ENCODE measurements around the gene SERGEF.

Gene SERGEF

DNA sequence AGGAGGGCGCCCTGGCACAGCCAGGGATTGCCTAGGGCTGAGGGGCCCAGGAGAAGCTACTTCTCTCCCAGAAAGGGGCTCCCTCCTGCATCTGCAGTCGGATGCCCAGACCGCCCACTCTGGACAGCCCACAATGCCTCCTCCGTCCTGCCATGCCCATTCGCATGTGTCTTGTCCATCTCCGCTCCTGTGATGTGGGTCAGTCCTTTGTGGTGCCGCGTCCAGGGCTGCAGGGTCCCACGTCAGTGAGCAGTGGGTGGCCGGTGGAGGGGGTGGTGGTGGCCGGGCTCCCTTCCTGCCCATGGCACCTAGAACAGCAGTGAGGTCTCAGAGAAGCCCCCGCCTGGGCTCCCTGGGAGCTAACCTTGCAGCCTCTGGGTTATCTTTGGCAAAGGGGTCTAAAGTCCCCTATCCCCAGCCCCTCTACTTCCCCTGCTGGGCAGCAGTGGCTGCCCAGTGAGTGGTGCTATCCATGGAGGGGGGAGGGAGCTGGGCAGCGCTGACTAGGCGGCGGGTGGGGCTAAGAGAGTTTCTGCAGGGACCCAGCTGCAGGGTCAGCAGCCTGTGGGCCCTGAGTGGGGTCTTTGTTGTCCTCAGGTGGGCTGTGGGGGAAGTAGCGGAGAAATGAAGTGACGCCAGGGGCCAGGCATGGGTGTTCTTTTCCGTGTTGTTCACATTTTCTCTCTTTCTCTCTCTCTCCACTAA is 237.2 kb downstream of the SERGEF start:
- Histone ChIP-seq H3K27ac (ENCODE audit: low read length) (no peak overlapping the region), H3K36me3 (replicated peaks; ENCODE audit: insufficient read depth, low read length) (no peaks in the 10 kb centered on the region), H2AFZ (ENCODE audit: low read length) (no peak overlapping the region), H3K9me3 (replicated peaks; ENCODE audit: insufficient read depth, low read length) (no peaks in the 10 kb centered on the region), H3K79me2 (ENCODE audit: low read length) (no peaks in the 10 kb centered on the region), H4K20me1 (ENCODE audit: insufficient read depth, low read length) (no peaks in the 10 kb centered on the region), H3K4me1 (ENCODE audit: low read length) (no peaks in the 10 kb centered on the region), H3K4me2 (ENCODE audit: low read depth, low read length) (no peak overlapping the region), H3K4me3 (ENCODE audit: low read length) (no peak overlapping the region), H3F3A (ENCODE audit: insufficient read depth, low read length) (no peaks in the 10 kb centered on the region), H3K9me2 (replicated peaks; ENCODE audit: insufficient read depth, low read length) (no peaks in the 10 kb centered on the region), H3K27me3 (replicated peaks; ENCODE audit: insufficient read depth, low read length) (peaks cover 12% of the 10 kb centered on the region; the same call in 1 of the 2 replicates), H3K9ac (ENCODE audit: low read length) (no peak overlapping the region)
- TF ChIP-seq, protein P1, sequence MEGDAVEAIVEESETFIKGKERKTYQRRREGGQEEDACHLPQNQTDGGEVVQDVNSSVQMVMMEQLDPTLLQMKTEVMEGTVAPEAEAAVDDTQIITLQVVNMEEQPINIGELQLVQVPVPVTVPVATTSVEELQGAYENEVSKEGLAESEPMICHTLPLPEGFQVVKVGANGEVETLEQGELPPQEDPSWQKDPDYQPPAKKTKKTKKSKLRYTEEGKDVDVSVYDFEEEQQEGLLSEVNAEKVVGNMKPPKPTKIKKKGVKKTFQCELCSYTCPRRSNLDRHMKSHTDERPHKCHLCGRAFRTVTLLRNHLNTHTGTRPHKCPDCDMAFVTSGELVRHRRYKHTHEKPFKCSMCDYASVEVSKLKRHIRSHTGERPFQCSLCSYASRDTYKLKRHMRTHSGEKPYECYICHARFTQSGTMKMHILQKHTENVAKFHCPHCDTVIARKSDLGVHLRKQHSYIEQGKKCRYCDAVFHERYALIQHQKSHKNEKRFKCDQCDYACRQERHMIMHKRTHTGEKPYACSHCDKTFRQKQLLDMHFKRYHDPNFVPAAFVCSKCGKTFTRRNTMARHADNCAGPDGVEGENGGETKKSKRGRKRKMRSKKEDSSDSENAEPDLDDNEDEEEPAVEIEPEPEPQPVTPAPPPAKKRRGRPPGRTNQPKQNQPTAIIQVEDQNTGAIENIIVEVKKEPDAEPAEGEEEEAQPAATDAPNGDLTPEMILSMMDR (IDR thresholded peaks at IDR 0.05; ENCODE audit: low read length), result no peak
- TF ChIP-seq EZH2phosphoT487 (IDR thresholded peaks at IDR 0.05; ENCODE audit: low read length) (no peak), EZH2 (optimal IDR thresholded peaks at IDR 0.05; ENCODE audit: low read depth, low read length) (no peak)
- DNase-seq, result no peak

DNA sequence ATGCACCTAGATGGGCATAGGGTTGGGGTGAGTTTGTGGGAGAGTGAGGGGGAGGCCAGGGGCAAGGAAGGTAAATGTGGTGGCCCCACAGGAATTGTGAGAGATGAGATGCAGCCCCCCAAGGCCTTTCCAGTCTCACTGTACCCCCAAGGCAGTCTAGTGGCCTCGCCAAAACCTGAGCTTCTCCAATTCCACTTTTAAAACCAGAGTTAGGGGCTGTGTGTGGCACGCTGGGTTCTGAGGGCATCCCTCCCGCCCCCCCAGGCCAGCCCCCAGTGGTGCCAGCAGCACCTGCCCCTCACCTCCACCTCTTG is 237.9 kb downstream of the SERGEF start:
- Histone ChIP-seq H3K9me3 (replicated peaks; ENCODE audit: insufficient read depth, low read length) (no peaks in the 10 kb centered on the region), H3K4me3 (ENCODE audit: low read length) (no peak overlapping the region), H4K20me1 (ENCODE audit: insufficient read depth, low read length) (no peaks in the 10 kb centered on the region), H3F3A (ENCODE audit: insufficient read depth, low read length) (no peaks in the 10 kb centered on the region), H3K27ac (ENCODE audit: low read length) (no peak overlapping the region), H3K4me1 (ENCODE audit: low read length) (no peaks in the 10 kb centered on the region), H3K9me2 (replicated peaks; ENCODE audit: insufficient read depth, low read length) (no peaks in the 10 kb centered on the region), H3K36me3 (replicated peaks; ENCODE audit: insufficient read depth, low read length) (no peaks in the 10 kb centered on the region), H2AFZ (ENCODE audit: low read length) (no peak overlapping the region), H3K27me3 (replicated peaks; ENCODE audit: insufficient read depth, low read length) (peaks cover 12% of the 10 kb centered on the region; the same call in 1 of the 2 replicates), H3K4me2 (ENCODE audit: low read depth, low read length) (no peak overlapping the region), H3K9ac (ENCODE audit: low read length) (no peak overlapping the region), H3K79me2 (ENCODE audit: low read length) (no peaks in the 10 kb centered on the region)
- no peak for DNase-seq
- TF ChIP-seq EZH2phosphoT487 (IDR thresholded peaks at IDR 0.05; ENCODE audit: low read length) (no peak), EZH2 (optimal IDR thresholded peaks at IDR 0.05; ENCODE audit: low read depth, low read length) (no peak)
- TF ChIP-seq, protein P1 (IDR thresholded peaks at IDR 0.05; ENCODE audit: low read length), result no peak

DNA sequence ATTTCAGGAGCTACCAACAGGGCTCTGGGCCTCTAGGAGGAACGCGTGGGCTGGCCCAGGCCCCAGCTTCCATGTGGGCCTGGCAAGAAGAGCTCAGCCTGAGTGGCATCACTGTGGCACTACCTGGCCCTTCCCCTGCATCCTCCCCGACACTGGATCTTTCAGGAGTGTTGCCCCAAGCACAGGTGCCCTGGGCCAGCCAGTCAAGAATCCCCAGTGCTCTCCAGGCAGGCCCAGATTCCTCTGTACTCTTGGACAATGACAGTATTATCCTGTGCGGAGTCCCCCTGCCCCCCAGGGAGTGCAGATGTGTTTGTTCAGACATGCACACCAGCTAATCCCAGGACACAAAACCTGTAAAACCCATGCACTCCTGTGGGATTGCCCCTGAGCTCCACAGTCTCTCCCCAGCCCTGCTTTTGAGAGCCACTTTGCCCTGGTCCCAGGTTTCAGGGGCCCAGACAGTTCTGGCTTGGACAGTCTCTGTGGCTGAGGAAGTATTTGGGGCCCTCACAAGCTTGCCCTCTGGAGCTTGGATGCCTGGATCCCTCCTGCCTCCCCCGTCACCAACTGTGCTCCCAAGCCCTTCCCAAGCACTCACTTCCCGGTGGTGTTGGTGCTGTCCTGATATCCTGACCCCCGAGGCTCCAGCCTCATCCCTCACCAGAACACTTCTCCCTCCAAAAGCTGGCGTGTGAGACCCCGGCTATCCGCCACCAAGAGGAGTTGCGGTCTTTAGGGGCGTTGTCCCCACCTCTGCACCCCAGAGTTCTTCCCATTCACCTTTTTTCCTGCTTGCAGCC is 238.4 kb downstream of the SERGEF start:
- Histone ChIP-seq H4K20me1 (ENCODE audit: insufficient read depth, low read length) (no peaks in the 10 kb centered on the region), H3K36me3 (replicated peaks; ENCODE audit: insufficient read depth, low read length) (no peaks in the 10 kb centered on the region), H3K9me3 (replicated peaks; ENCODE audit: insufficient read depth, low read length) (no peaks in the 10 kb centered on the region), H3K4me3 (ENCODE audit: low read length) (no peak overlapping the region), H3K4me1 (ENCODE audit: low read length) (no peaks in the 10 kb centered on the region), H3K9ac (ENCODE audit: low read length) (no peak overlapping the region), H2AFZ (ENCODE audit: low read length) (no peak overlapping the region), H3K79me2 (ENCODE audit: low read length) (no peaks in the 10 kb centered on the region), H3K4me2 (ENCODE audit: low read depth, low read length) (no peak overlapping the region), H3F3A (ENCODE audit: insufficient read depth, low read length) (no peaks in the 10 kb centered on the region), H3K27me3 (replicated peaks; ENCODE audit: insufficient read depth, low read length) (peaks cover 12% of the 10 kb centered on the region; the same call in 1 of the 2 replicates), H3K27ac (ENCODE audit: low read length) (no peak overlapping the region), H3K9me2 (replicated peaks; ENCODE audit: insufficient read depth, low read length) (no peaks in the 10 kb centered on the region)
- no peak for TF ChIP-seq EZH2 (optimal IDR thresholded peaks at IDR 0.05; ENCODE audit: low read depth, low read length)
- TF ChIP-seq EZH2phosphoT487 (IDR thresholded peaks at IDR 0.05; ENCODE audit: low read length), result no peak
- TF ChIP-seq, protein P1 (IDR thresholded peaks at IDR 0.05; ENCODE audit: low read length), result no peak
- DNase-seq, result no peak
